ENCODE results near the gene FMN2.

The FMN2 gene

DNA sequence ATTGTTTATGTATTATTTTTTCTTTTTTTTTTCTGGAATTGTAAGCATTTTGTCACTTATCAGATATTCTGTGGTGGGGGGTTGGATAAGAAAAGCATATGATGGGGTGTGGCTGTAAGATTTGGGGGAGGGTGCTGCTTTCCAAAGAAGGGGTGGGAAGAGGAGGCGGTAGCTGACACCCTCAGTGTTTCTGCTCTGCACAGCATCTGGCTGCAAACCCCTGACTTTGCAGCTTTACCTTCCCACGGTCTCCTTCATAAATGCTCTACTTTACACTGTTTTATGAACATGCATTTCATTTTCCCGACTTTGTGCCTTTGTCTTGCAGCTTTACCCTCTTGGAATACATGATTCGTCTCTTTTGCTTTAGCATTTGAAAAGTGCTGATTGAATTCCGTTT lies 7.6 kb downstream of the FMN2 start:
- no peak for DNase-seq

- no peak for DNase-seq
Measured at GRCh38 chr1:240099748-240100147, 8.1 kb downstream of the FMN2 start.

GRCh38 chr1:240100371-240100934 lies 8.8 kb downstream of the FMN2 start:
- no peak for DNase-seq

DNA sequence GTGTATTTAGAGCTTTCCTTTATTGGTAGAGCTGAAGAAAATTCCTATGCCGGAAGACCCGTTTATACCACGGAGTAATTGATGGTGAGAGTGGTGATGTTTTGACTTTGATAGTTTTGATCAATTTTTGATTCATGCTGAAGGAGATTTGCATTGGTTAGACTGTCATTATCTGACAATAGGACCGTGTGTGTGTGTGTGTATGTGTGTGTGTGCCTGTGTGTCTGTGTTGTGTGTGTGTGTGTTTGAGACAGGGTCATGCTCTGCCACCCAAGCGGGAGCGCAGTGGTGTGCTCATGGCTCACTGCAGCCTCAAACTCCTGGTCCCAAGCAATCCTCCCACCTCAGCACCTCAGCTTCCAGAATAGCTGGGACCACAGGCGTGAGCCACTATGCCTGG lies 9.6 kb downstream of the FMN2 start:
- DNase-seq, result no peak

DNA sequence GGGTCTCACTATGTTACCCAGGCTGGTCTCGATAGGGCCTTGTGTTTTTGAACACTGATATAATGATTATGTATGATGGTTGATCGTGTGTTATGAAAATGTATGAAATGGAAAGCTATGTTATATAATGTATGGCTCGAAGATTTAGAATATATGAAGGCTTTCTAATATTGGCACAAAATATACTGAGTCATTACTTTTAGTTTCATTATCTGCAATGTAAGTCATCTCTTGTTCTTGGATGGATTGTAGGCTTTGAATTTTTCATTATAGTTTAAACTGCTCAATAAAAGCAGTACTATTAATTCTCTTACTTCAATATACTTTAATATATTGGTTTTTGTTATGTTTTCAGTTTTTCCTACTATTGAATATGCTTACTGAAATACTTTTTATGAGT lies 10.1 kb downstream of the FMN2 start:
- no peak for DNase-seq

GRCh38 chr1:240104672-240105071 lies 13.0 kb downstream of the FMN2 start:
- DNase-seq, result no peak

- DNase-seq, result no peak
Measured at GRCh38 chr1:240107058-240107684, 15.5 kb downstream of the FMN2 start.

- DNase-seq, result no peak
Measured at GRCh38 chr1:240109130-240109529, 17.4 kb downstream of the FMN2 start.

- no peak for DNase-seq
Measured at GRCh38 chr1:240109920-240110636, 18.4 kb downstream of the FMN2 start.

- DNase-seq, result no peak
Measured at GRCh38 chr1:240111558-240111957, 19.9 kb downstream of the FMN2 start.

DNA sequence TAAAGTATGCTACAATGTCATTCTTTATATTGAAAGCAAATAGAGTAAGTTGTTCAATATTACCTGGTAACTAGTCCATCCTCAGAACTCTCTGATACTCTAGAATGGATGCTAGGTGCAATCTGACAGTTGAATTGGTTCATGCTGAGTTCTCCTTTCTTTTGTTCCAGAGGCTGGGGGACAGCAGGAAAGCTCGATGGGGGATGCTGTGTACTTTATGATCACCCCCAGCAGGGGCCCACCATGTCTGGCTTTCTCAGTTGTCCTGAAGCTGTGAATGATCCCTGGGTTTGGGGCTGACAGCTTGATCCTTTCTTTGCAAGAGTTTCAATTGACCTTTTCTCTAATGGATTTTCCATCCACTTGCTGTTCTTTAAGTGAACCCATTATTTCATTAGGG lies 22.5 kb downstream of the FMN2 start:
- DNase-seq, result no peak

DNA sequence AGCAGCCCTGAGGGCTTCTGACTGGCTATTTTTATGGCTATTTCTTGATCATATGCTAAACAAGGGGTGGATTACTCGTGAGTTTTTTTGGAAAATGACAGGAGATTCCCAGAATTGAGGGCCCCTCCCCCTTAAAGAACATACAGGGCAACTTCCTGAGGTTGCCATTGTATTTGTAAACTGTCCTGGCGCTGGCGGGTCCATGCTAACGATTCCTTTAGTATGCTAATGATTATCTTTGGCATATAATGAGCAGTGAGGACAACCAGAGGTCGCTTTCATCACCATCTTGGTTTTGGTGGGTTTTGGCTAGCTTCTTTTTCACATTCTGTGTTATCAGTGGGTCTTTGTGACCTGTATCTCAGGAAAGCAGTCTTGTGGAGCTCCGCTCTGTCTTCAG lies 24.1 kb downstream of the FMN2 start:
- DNase-seq, result no peak

DNA sequence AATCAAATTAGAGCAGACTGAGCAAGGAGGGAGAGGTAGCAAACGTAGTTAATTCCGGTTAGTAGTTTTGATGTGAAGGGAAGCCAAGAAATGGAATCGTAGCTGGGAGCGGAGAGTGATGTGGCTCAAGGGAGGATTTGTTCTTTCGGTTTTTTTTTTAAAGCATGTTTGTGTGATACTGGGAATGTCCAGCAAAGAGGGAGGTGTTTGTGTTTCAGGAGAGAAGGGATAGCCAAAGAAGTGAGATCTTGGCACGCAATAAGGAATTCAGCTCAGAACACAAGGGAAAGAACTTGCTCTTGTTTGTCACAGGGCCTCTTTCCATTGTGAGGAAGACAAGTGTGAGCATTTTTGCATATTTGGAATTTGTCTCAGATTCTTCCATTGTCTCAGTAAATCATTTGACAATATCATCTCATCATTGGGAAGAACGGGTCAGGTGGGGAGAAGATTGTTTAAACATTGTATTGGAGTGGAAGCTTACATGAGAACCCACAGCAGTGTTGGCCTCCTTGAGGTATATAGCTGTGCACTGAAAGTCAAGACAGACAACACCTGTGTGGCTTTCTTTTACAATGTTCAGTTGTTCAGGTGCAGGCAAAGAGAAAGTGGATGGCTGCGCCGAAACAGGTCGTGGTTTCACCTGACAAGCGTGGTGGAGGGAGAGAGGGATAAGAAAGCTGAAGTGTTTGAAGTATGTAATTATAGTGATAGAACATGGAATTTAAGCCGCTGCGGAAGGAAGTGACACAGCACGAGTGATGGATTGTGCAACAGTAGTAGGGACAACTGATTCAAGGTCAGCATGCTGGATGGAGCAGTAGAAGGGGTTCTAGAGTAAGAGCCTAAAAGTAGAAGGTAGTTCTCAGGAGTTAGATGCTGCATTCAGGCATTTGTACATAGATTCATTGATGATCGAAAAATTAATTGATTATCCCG lies 25.4 kb downstream of the FMN2 start:
- DNase-seq, result no peak

DNA sequence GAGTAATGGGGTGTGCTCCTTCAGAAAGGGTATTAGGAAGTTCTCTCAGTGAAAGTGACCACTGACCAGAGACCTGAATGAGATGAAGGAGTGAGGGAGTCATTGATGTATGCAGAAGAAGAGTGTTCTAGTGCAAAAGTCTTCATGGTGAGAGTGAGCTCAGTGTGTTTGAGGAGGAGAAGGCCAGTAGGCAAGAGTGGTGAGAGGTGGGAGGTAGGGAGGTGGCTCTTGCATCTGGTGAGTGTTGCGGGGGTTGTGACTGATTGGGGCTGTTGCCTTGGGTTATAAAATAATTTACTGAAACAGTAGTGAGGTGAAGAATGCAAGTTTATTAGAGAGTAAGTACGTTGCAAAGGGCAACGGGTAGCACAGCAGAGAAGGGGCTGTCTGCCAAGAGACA lies 26.2 kb downstream of the FMN2 start:
- no peak for DNase-seq

DNA sequence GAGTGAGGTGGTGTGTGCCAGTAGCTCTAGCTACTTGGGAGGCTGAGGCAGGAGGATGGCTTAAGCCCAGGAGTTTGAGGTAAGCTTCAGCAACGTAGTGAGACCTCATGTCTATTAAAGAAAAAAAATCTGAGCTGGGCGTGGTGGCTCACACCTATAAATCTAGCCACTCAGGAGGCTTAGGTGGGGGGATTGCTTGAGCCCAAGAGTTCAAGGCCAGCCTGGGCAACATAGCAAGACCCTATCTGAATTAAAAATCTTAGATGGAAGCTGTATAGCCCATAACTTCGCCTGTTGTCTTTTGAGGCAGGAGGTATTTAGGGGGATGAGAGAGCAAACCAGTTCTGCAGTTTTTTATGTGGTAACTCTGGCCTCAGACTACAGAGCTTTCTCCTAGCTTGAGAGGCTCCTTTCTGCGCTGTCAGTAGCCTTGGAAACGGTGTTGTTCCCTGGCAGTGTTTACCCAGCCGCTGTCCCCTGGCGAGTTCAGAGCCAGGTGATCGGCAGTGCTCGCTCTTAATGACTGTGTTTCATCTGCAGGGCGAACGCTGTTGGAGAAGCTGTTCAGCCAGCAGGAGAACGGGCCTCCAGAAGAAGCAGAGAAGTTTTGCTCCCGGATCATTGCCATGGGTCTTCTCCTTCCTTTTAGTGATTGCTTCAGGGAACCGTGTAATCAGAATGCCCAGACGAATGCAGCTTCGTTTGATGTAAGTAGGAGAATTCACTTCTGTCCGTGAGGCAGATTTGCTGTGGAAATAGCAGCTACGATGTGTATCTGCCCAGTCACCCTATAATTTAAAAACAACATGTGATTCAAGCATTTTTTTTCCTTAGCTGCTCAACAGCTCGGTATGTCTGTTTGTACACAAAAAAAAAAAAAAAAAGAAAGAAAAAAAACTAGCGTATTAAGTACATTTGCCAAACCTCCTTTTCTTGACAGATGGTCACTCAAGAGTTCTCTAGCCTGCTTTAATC lies 31.2 kb downstream of the FMN2 start:
- DNase-seq, result peak; percentile 34 to 62

GRCh38 chr1:240126821-240127220 lies 35.1 kb downstream of the FMN2 start:
- DNase-seq, result no peak

DNA sequence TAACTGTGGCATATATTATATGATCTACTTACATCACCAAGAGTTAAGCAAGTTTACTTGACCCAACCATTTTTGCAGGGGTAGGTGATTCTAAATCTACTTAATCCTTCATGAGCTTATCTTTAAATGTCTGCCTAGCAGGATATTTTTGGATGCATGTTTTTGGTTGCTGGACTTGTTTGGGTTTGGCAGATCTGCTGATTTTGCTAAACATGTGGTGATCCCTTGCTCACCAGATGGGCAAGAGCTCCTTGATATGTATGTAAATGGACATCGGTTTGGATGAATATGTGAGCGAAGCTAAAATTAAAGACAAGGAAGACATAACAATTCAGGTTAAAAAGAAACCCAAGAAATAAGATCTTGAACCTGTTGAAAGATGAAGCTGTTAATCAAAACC lies 36.7 kb downstream of the FMN2 start:
- DNase-seq, result no peak

- DNase-seq, result no peak
Measured at GRCh38 chr1:240134113-240134512, 42.4 kb downstream of the FMN2 start.

- DNase-seq, result no peak
Measured at GRCh38 chr1:240134596-240134995, 42.9 kb downstream of the FMN2 start.

DNA sequence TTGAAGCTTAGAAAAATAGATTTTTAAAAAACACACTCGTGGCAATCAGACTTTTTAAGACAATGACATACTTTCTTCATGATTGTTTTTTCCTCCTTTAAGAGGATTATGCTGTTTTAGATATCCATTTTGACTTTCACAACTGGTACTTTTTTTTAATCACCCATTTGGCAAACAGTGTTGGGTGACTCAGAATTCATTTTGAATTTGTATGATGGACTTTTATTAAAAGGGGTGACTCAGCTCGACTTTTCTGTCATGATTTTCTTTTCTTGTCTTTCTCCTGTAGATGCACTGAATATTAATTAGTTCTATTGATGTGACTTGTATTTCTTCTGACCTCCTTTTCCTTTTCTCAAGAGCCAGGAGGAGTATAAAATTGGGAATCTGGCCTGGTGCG lies 44.7 kb downstream of the FMN2 start:
- DNase-seq, result no peak

GRCh38 chr1:240138867-240139266 lies 47.2 kb downstream of the FMN2 start:
- DNase-seq, result no peak

GRCh38 chr1:240139511-240139910 lies 47.8 kb downstream of the FMN2 start:
- DNase-seq, result no peak

Data from NCI-H1930 (cell line).